Gastrocnemius medialis (tissue), 4 donors: ENCODE results near the gene MXI1. TPM values are rescaled to one million over a fixed set of nuclear protein-coding genes. Genes with fewer than 3 reads are reported as not detected.

Source experiments
- ATAC-seq, 2 donors: fragments of 150-250 bp; one replicate each; pipeline ENCODE4 v1.9.1; 2016
- DNase-seq, 2 donors: peaks; one replicate each; pipeline ENCODE4 v3.0.0-alpha.2; 2019
- H3K27ac ChIP-seq, 4 donors: fragments of 200-600 bp; sonication (generic); 1 replicate in 1 of 4; 2 replicates in 3 of 4; pipeline ENCODE4 v1.5.1; 2016 to 2018; ENCODE audit warnings: mild to moderate bottlenecking in 2 of 4, moderate library complexity in 1 of 4
- H3K27me3 ChIP-seq, 3 donors: fragments of 200-600 bp; sonication (generic) in 2 of 3; 1 replicate in 1 of 3; 2 replicates in 2 of 3; pipeline versions ENCODE4 v1.5.1 to v1.6.0; 2016 to 2019; ENCODE audit warnings: mild to moderate bottlenecking in 1 of 3, moderate library complexity in 1 of 3
- H3K36me3 ChIP-seq, 2 donors: fragments of 200-600 bp; sonication (generic) in 1 of 2; one replicate each; pipeline ENCODE4 v1.5.1; 2017 to 2018
- H3K4me1 ChIP-seq, 2 donors: fragments of 200-600 bp; sonication (generic) in 1 of 2; one replicate each; pipeline ENCODE4 v1.5.1; 2016 to 2017; ENCODE audit warnings: mild to moderate bottlenecking in 2 of 2
- H3K4me3 ChIP-seq, 4 donors: fragments of 200-600 bp; sonication (generic) in 3 of 4; 1 replicate in 1 of 4; 2 replicates in 3 of 4; pipeline ENCODE4 v1.5.1; 2016 to 2019; ENCODE audit warnings: mild to moderate bottlenecking in 2 of 4
- H3K9me3 ChIP-seq, 3 donors: fragments of 200-600 bp; sonication (generic) in 2 of 3; 1 replicate in 1 of 3; 2 replicates in 2 of 3; pipeline ENCODE4 v1.5.1; 2016 to 2019
- POLR2A ChIP-seq, 2 donors: fragments of 450-650 bp; IDR thresholded peaks; one replicate each; pipeline ENCODE4 v1.6.1; 2017; ENCODE audit warnings: antibody characterized with exemption in 2 of 2, mild to moderate bottlenecking in 2 of 2, moderate library complexity in 2 of 2
- in situ Hi-C, 4 donors: fragments of 200-750 bp; cut with MboI; loops; one replicate each; pipeline versions ENCODE4 v1.15.0 to v1.8.0; 2017; ENCODE audit warnings: low sequenced_read_pairs in 4 of 4
- intact Hi-C: fragments of 100-400 bp; cut with DNase I; formaldehyde crosslinking; loops from one replicate; pipeline ENCODE4 v1.15.1; 2023; ENCODE audit warnings: low total_unique reads
- total RNA-seq, 4 donors: library from RNA; depleted of rRNA; stranded (reverse); fragments of >200 nt; gene quantifications; one replicate each; pipeline versions ENCODE4 v1.1.0 to v1.2.3, GENCODE V29; 2016
- TF ChIP-seq, protein P1 (sequence below), 5 experiments: fragments of 450-650 bp in 3 of 5; fragments of 200-600 bp in 2 of 5; sonication (generic) in 2 of 5; IDR thresholded peaks in 4 of 5; conservative IDR thresholded peaks in 1 of 5; 1 replicate in 4 of 5; 2 replicates in 1 of 5; pipeline ENCODE4 v1.5.1; 2016 to 2019; ENCODE audit warnings: antibody characterized with exemption in 5 of 5, mild to moderate bottlenecking in 3 of 5, moderate library complexity in 3 of 5

Gene MXI1
- total RNA-seq, 4 donors from 2014 or later, result 35.9 to 67.8 (median 53.9) TPM

- peaks cover 3 to 17% of the 10 kb centered on the region in 2 donors for H3K36me3 ChIP-seq
- peak overlapping the region; percentile 89 to 95 (median 93) for H3K4me3 ChIP-seq
- DNase-seq (peak; percentile 87 to 90), ATAC-seq (peak; percentile 73 to 77)
- H3K27ac ChIP-seq, result peak overlapping the region; percentile 99 to 100 (median 99)
- H3K4me1 ChIP-seq, result peaks cover 20 to 30% of the 10 kb centered on the region in 2 donors
- no peaks in the 10 kb centered on the region for H3K9me3 ChIP-seq
- TF ChIP-seq, protein P1, sequence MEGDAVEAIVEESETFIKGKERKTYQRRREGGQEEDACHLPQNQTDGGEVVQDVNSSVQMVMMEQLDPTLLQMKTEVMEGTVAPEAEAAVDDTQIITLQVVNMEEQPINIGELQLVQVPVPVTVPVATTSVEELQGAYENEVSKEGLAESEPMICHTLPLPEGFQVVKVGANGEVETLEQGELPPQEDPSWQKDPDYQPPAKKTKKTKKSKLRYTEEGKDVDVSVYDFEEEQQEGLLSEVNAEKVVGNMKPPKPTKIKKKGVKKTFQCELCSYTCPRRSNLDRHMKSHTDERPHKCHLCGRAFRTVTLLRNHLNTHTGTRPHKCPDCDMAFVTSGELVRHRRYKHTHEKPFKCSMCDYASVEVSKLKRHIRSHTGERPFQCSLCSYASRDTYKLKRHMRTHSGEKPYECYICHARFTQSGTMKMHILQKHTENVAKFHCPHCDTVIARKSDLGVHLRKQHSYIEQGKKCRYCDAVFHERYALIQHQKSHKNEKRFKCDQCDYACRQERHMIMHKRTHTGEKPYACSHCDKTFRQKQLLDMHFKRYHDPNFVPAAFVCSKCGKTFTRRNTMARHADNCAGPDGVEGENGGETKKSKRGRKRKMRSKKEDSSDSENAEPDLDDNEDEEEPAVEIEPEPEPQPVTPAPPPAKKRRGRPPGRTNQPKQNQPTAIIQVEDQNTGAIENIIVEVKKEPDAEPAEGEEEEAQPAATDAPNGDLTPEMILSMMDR (IDR thresholded peaks at IDR 0.05 in 4 of 5, conservative IDR thresholded peaks at IDR 0.05 in 1 of 5), result peak; percentile 62 to 93 (median 87)
- TF ChIP-seq POLR2A (IDR thresholded peaks at IDR 0.05), result peak; percentile 72 to 86
- H3K27me3 ChIP-seq, result no peaks in the 10 kb centered on the region
- in situ Hi-C loops, result no loop called here
- intact Hi-C loops, result loop anchor here (1.0 to 10.0 kb wide), 5 partner anchors 17 to 341 kb away; partner anchors contain the start of genes SMC3 and XPNPEP1
Observed at GRCh38 chr10:110225756-110226542, 18.5 kb downstream of the MXI1 start.

DNA sequence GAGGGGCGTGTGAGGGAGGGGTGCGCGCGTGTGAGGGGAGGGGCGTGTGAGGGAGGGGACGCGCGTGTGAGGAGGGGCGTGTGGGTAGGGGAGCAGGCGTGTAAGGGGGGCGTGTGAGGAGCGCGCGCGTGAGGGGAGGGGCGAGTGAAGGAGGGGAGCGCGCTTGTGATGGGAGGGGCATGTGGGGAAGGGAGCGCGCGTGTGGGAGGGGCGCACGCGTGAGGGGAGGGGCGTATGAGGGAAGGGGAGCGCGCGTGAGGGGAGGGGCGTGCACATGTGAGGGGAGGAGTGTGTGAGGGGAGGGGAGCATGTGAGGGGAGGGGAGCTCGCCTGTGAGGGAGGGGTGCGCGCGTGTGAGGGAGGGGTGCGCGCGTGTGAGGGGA lies 19.1 kb downstream of the MXI1 start:
- intact Hi-C loops (loop anchor here (1.0 to 10.0 kb wide), 5 partner anchors 17 to 341 kb away; partner anchors contain the start of genes SMC3 and XPNPEP1), in situ Hi-C loops (no loop called here)
- peak overlapping the region; percentile 99 to 100 (median 99) for H3K27ac ChIP-seq
- ATAC-seq (peak; percentile 58 to 63), DNase-seq (peak; percentile 87 to 88)
- H3K4me3 ChIP-seq, result peak overlapping the region; percentile 89 to 95 (median 93)
- TF ChIP-seq POLR2A (IDR thresholded peaks at IDR 0.05), result no peak
- TF ChIP-seq, protein P1 (IDR thresholded peaks at IDR 0.05 in 4 of 5, conservative IDR thresholded peaks at IDR 0.05 in 1 of 5), result no peak
- no peaks in the 10 kb centered on the region for H3K9me3 ChIP-seq
- H3K4me1 ChIP-seq, result peaks cover 20 to 24% of the 10 kb centered on the region in 2 donors
- peaks cover 3 to 17% of the 10 kb centered on the region in 2 donors for H3K36me3 ChIP-seq
- no peaks in the 10 kb centered on the region for H3K27me3 ChIP-seq

- ATAC-seq (peak; percentile 45 to 55), DNase-seq (peak; percentile 54 to 73)
- intact Hi-C loops, result loop anchor here (1.0 to 10.0 kb wide), 5 partner anchors 18 to 340 kb away; partner anchors contain the start of genes SMC3 and XPNPEP1
- no peaks in the 10 kb centered on the region for H3K27me3 ChIP-seq
- H3K4me1 ChIP-seq, result peaks cover 17 to 20% of the 10 kb centered on the region in 2 donors
- no peaks in the 10 kb centered on the region for H3K9me3 ChIP-seq
- H3K36me3 ChIP-seq, result peaks cover 3 to 17% of the 10 kb centered on the region in 2 donors
- in situ Hi-C loops, result no loop called here
- peak overlapping the region; percentile 89 to 95 (median 93) for H3K4me3 ChIP-seq
- TF ChIP-seq POLR2A (IDR thresholded peaks at IDR 0.05), result peak in 1 of 2 donors; percentile 16
- TF ChIP-seq, protein P1 (IDR thresholded peaks at IDR 0.05 in 4 of 5, conservative IDR thresholded peaks at IDR 0.05 in 1 of 5), result no peak
- H3K27ac ChIP-seq, result peak overlapping the region; percentile 99 to 100 (median 99)
Observed at GRCh38 chr10:110226926-110227641, 19.7 kb downstream of the MXI1 start.

GRCh38 chr10:110228066-110228465 lies 20.7 kb downstream of the MXI1 start:
- no peak for DNase-seq
- Histone ChIP-seq H3K36me3 (peaks cover 3 to 17% of the 10 kb centered on the region in 2 donors), H3K4me1 (peaks cover 12 to 15% of the 10 kb centered on the region in 2 donors), H3K27ac (peak overlapping the region; percentile 99 to 100 (median 99)), H3K4me3 (no peak overlapping the region), H3K27me3 (no peaks in the 10 kb centered on the region), H3K9me3 (no peaks in the 10 kb centered on the region)
- ATAC-seq, result no peak
- in situ Hi-C loops, result no loop called here
- TF ChIP-seq, protein P1 (IDR thresholded peaks at IDR 0.05 in 4 of 5, conservative IDR thresholded peaks at IDR 0.05 in 1 of 5), result no peak
- no peak for TF ChIP-seq POLR2A (IDR thresholded peaks at IDR 0.05)
- intact Hi-C loops, result loop anchor here (10.0 kb wide), 1 partner anchor 303 kb away; the partner anchor contains the start of gene XPNPEP1
